GM23248 (cell line): Measurements from ENCODE around the gene FOXA1.

Experiments
- EZH2 ChIP-seq: fragments of 200-600 bp; sonication (generic); IDR thresholded peaks from 2 replicates; pipeline ENCODE4 v1.6.1; 2018; ENCODE audit warnings: antibody characterized with exemption, mild to moderate bottlenecking; ENCODE audit not compliant: insufficient read depth, poor library complexity, severe bottlenecking
- EZH2phosphoT487 ChIP-seq: fragments of 200-600 bp; sonication (generic); IDR thresholded peaks from 2 replicates; pipeline ENCODE4 v1.6.1; 2018; ENCODE audit warnings: antibody characterized with exemption, moderate library complexity, mild to moderate bottlenecking, low read depth; ENCODE audit not compliant: insufficient read depth

DNA sequence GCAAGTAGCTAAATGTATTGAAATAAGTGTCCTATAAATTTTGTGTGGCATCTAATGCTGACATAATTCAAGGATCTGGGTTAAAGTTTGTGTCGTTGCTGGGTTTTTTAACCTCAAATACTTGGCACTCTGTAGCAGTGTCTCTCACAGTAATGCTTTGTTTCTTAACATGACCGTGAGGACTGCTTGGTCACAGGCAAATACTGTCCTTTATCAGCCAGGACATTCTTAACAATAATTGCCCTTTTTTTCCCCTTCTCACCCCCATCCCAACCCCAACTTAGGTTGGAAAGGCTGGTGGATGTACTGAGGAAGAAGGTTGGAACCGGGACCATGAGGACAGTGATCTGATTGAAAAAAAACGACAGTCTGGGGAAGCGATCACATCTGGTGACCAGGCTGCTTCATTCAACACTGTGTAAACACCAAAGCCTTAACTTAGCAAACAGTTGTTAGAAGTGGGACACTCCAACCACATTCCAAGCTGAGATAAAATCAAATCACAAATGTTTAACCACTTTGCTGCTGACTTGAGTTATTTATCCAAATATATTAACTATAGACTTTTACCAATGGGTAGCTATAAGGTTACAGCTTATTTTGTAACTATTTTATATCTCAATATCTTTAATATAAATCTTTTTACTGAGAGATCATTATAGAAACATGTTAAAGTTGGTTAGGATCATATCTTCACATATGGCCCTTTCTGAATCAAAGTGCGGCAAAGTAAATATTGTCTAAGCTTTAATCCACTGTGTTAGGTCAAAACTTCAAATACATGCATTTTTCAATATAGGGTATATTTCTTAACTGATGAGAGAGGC is 48.2 kb downstream of the FOXA1 start:
- TF ChIP-seq EZH2phosphoT487 (no peak), EZH2 (no peak)
